H1 (cell line): ENCODE data around the gene MAPKAPK5. TPM values are rescaled to one million over a fixed set of nuclear protein-coding genes. Genes with fewer than 3 reads are reported as not detected.

Experiments
- TEAD4 ChIP-seq: IDR thresholded peaks from 2 replicates; pipeline ENCODE4 v1.6.1; 2012; ENCODE audit warnings: low read depth, low read length, inconsistent platforms, mixed read lengths
- polyA plus RNA-seq, 7 experiments: library from polyadenylated mRNA; depleted of rRNA in 3 of 7; stranded (reverse) in 5 of 7; unstranded in 2 of 7; fragments of >200 nt in 5 of 7; fragments of 200-250 nt in 2 of 7; gene quantifications; 1 replicate in 5 of 7; 2 replicates in 1 of 7; 4 replicates in 1 of 7; pipeline versions ENCODE4 v1.2.1 to v1.2.3, GENCODE V29; 2011 to 2013; ENCODE audit warnings: missing spikeins in 2 of 7, mixed read lengths in 2 of 7
- total RNA-seq: library from RNA; stranded (reverse); fragmentation: NEBNext Ultra II Directional; extraction: Animal tissue kit (Norgen Biotek cat#: 25700); gene quantifications from 2 replicates; pipeline ENCODE4 v1.2.1, GENCODE V29; 2021

MAPKAPK5 gene
- total and polyA plus RNA-seq, 2 of the 8 experiments (the other 6 are each of a cell fraction or from before 2014, with no cell fraction given) = 40.0 to 91.5 TPM

DNA sequence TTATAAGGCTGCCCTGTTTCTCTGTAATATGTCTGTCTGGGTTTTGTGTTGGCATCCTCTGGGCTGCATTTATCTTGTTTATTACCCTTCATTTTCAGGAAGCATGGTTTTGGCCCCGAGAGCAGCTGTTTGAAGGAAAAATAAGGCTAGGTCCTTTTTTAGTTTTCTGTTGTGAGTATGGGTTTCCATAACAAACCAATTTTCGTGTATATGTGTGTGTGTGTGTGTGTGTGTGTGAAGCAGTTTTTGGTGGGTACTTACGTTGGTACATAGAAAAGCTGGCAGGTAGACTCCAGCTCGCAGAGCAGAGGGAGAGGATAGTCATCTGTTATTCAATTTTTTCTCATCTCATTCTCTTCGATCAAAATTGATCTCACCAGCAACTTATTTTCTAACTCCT is 52.5 kb downstream of the MAPKAPK5 start (continued):
- no peak for TF ChIP-seq TEAD4
